Skin epidermis (tissue), 12 donors: ENCODE data around the gene CLDN6.
A peak's percentile ranks its signal among the peaks of the same experiment; 100 is the strongest.

Experiments
- H3K27ac ChIP-seq, 21 experiments: fragments of 200-600 bp; sonication (generic) in 11 of 21; one replicate each; pipeline ENCODE4 v1.5.0; 2020; ENCODE audit warnings: mild to moderate bottlenecking in 3 of 21, inconsistent platforms in 2 of 21, moderate library complexity in 2 of 21
- H3K4me3 ChIP-seq, 7 experiments: fragments of 200-600 bp; sonication (generic) in 2 of 7; one replicate each; pipeline ENCODE4 v1.5.0; 2020; ENCODE audit warnings: inconsistent platforms in 2 of 7, mild to moderate bottlenecking in 2 of 7, moderate library complexity in 1 of 7

The CLDN6 gene

DNA sequence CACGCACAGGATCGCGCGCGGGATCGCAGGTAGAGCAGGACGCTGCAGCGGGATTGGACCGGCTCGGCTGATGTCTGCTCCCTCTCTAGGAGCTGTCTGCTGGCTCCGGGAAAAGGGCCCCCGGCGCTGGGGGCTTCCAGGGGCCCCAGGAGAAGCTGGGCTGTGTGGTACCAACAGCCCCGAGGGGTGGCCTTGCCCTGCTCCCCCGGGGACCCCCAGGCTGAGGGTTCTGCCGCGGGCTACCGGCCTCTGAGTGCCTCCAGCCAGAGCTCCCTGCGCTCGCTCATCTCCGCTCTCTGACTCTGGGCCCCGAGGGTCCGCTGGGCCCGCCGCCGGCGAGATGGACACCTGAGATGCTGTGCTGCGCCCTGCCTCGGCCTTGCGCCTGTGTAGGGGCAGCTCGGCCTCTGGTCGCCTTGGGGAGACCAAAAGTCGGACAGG is 50.2 kb downstream of the CLDN6 start:
- Histone ChIP-seq H3K4me3 (no peak overlapping the region), H3K27ac (no peak overlapping the region)

DNA sequence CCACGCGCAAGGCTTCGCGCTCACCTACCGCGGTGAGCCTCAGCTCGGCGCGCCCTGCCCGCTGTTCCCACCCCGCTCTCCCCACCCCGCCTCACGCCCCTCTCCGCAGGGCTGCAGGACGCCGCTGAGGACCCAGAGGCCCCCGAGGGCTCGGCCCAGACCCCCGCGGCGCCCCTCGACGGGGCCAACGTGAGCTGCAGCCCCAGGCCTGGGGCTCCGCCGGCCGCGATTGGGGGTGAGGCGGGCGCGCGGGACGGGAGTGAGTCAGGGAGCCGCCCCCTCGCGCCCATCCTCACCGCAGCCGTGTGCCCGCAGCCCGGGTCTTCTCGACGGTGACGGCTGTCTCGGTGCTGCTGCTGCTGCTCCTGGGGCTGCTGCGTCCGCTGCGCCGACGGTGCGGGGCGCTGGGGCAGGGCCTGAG is 50.8 kb downstream of the CLDN6 start:
- Histone ChIP-seq H3K27ac (no peak overlapping the region), H3K4me3 (peak overlapping the region in 3 of 7 experiments; percentile 3 to 26 (median 10))

DNA sequence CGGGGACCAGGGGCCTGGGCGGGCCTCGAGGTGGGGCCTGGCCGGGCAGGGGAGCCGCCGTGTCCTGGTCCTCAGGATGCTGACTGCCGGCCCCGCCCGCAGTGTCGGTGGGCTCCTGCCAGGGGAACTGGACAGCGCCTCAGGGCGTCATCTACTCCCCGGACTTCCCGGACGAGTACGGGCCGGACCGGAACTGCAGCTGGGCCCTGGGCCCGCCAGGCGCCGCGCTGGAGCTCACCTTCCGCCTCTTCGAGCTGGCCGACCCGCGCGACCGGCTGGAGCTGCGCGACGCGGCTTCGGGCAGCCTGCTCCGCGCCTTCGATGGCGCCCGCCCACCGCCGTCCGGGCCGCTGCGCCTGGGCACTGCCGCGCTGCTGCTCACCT is 51.2 kb downstream of the CLDN6 start:
- no peak overlapping the region for H3K27ac ChIP-seq
- H3K4me3 ChIP-seq: peak overlapping the region in 3 of 7 experiments; percentile 3 to 26 (median 10)

DNA sequence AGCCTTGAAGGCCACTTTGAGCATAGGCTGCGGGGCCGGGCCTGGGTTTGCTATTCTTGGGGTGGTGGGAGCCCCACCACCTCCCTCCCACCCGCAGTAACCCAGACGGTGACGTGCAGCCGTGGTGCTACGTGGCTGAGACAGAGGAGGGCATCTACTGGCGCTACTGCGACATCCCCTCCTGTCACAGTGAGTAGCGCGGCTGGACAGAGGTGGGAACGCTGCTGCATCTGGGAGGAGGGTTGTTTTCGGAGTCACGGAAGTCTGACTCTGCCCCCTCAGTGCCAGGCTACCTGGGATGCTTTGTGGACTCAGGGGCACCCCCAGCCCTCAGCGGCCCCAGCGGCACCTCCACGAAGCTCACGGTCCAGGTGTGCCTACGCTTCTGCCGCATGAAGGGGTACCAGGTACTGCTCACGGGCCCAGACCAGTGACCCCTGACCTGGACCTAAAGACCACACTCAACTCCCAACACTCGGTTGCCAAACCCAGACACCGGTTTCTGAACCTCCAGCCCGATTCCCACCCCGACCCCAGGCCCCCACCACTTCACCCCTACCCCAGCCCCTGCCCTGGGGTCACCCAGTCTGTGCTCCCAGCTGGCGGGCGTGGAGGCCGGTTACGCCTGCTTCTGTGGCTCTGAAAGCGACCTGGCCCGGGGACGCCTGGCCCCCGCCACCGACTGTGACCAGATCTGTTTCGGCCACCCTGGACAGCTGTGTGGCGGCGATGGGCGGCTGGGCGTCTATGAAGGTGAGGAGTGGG is 51.8 kb downstream of the CLDN6 start:
- Histone ChIP-seq H3K27ac (no peak overlapping the region), H3K4me3 (no peak overlapping the region)
